ENCODE results near the gene IGSF8. TPM values are rescaled to one million over a fixed set of nuclear protein-coding genes. Genes with fewer than 3 reads are reported as not detected.

IGSF8 gene
- total and polyA plus RNA-seq, 2 donors (not counting 3 experiments of a cell fraction or from before 2014, with no cell fraction given) = 9.5 to 17.5 TPM

DNA sequence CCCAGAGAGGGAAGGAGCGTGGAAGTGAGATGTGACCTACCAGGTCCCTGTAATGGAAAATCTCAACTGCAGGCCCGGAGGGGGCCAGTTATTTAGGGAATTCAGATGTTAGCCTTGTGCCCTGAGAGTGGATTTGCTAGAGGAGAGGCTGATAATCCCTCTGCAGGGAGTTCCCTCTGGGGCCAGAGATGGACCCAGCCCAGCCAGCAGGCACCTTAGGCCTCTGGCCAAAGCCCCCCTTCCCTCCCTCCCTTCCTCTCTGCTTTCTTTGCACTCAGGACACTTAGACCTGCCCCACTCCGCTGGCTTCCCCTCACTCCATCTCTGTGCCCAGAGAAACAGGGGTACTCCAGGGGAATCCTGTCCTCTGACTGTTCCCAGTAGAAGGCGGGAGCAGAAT lies 15.7 kb upstream of the IGSF8 start:
- Histone ChIP-seq H3K9ac (replicated peaks; ENCODE audit: extremely low read depth, insufficient read depth, low read length) (no peak overlapping the region), H3K9me3 (replicated peaks; ENCODE audit: control insufficient read depth, insufficient read depth, low read length) (no peaks in the 10 kb centered on the region), H3K27me3 (ENCODE audit: control insufficient read depth in 2 of 2, insufficient read depth in 2 of 2, low read length in 2 of 2) (peaks cover 18 to 24% of the 10 kb centered on the region in 2 experiments), H2AFZ (ENCODE audit: low read depth, low read length) (no peak overlapping the region), H3K4me3 (replicated peaks in 1 of 3; ENCODE audit: insufficient read depth in 1 of 3, low read depth in 1 of 3, low read length in 3 of 3) (no peak overlapping the region), H3K9me1 (replicated peaks; ENCODE audit: control insufficient read depth, extremely low read depth, insufficient read depth, low read length) (no peaks in the 10 kb centered on the region), H3K27ac (ENCODE audit: insufficient read depth, low read depth, low read length) (no peak overlapping the region), H3K4me1 (ENCODE audit: control insufficient read depth, extremely low read depth, insufficient read depth, low read length) (no peaks in the 10 kb centered on the region), H3K36me3 (ENCODE audit: control insufficient read depth in 2 of 2, extremely low read depth in 1 of 2, insufficient read depth in 2 of 2, low read length in 2 of 2) (no peaks in the 10 kb centered on the region), H4K20me1 (replicated peaks; ENCODE audit: control insufficient read depth, extremely low read depth, insufficient read depth, low read length) (no peaks in the 10 kb centered on the region), H3K79me2 (ENCODE audit: control insufficient read depth, insufficient read depth, low read length) (no peaks in the 10 kb centered on the region), H3K4me2 (ENCODE audit: insufficient read depth, low read length) (no peak overlapping the region)
- intact Hi-C loops (cut with micrococcal nuclease) (no loop called here), dilution Hi-C loops (cut with MboI; ENCODE audit: extremely low pct_ligation_motif_present, low sequenced_read_pairs) (no loop called here)
- BruUV-seq (replicated peaks) = no TSS peak
- no peak for TF ChIP-seq JUN (IDR thresholded peaks at IDR 0.05; ENCODE audit: borderline replicate concordance, insufficient read depth, insufficient read length, low read depth)
- FAIRE-seq (no peak), DNase-seq (ENCODE audit: low read depth, low spot score) (no peak)
- ChIA-PET POLR2A (no interaction called here), CTCF (interaction anchor here (0.9 kb wide), 1 partner anchor 79 kb away, joined by 3 read pairs; no protein-coding TSS in a partner anchor)

DNA sequence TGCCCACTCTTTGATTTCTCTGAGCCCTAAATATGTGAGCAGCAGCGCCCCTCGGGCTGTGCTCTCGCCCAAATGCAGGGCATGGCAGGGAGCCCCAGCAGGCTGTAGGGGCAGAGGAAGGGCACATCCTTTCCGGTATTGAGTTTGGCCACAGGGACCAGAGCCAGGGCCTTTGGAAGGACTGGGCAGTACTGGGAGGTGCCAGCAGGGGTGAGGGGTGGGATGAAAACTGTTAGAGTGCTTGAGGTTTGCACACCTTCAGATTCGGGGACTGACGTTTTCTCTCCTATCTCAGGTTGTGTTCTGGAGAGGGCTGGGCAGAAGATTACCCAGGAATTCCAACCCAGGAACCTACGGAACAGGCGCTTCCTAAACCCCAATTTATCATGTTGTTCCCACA lies 15.0 kb upstream of the IGSF8 start:
- H3K4me1 ChIP-seq (ENCODE audit: control insufficient read depth, extremely low read depth, insufficient read depth, low read length) = no peaks in the 10 kb centered on the region
- H3K4me2 ChIP-seq (ENCODE audit: insufficient read depth, low read length) = no peak overlapping the region
- FAIRE-seq (no peak), DNase-seq (ENCODE audit: low read depth, low spot score) (no peak)
- no peaks in the 10 kb centered on the region for H4K20me1 ChIP-seq (replicated peaks; ENCODE audit: control insufficient read depth, extremely low read depth, insufficient read depth, low read length)
- H2AFZ ChIP-seq (ENCODE audit: low read depth, low read length) = no peak overlapping the region
- H3K79me2 ChIP-seq (ENCODE audit: control insufficient read depth, insufficient read depth, low read length) = no peaks in the 10 kb centered on the region
- dilution Hi-C loops (cut with MboI; ENCODE audit: extremely low pct_ligation_motif_present, low sequenced_read_pairs) = no loop called here
- H3K9me1 ChIP-seq (replicated peaks; ENCODE audit: control insufficient read depth, extremely low read depth, insufficient read depth, low read length) = no peaks in the 10 kb centered on the region
- ChIA-PET POLR2A (no interaction called here), CTCF (no interaction called here)
- no TSS peak for BruUV-seq (replicated peaks)
- no peak for TF ChIP-seq JUN (IDR thresholded peaks at IDR 0.05; ENCODE audit: borderline replicate concordance, insufficient read depth, insufficient read length, low read depth)
- TF ChIP-seq EZH2 (IDR thresholded peaks at IDR 0.05; ENCODE audit: borderline replicate concordance, low read depth, low read length, severe bottlenecking) = no peak
- TF ChIP-seq MYC (IDR thresholded peaks at IDR 0.05; ENCODE audit: low read depth, low read length) = no peak
- no peak for TF ChIP-seq FOS (IDR thresholded peaks at IDR 0.05; ENCODE audit: borderline replicate concordance, insufficient read depth, low read length)
- TF ChIP-seq POLR2A (IDR thresholded peaks at IDR 0.05; ENCODE audit: low read depth, low read length) = no peak
- TF ChIP-seq, protein P1, sequence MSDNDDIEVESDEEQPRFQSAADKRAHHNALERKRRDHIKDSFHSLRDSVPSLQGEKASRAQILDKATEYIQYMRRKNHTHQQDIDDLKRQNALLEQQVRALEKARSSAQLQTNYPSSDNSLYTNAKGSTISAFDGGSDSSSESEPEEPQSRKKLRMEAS (IDR thresholded peaks at IDR 0.05; ENCODE audit: insufficient read depth, insufficient read length) = no peak
- no peak for TF ChIP-seq POLR2AphosphoS5 (IDR thresholded peaks at IDR 0.05; ENCODE audit: insufficient read depth, low read depth, low read length)
- TF ChIP-seq GATA2 (IDR thresholded peaks at IDR 0.05; ENCODE audit: insufficient read depth, insufficient read length, low read depth, low read length) = no peak
- TF ChIP-seq CTCF (IDR thresholded peaks at IDR 0.05; ENCODE audit: extremely low read depth in 1 of 2, insufficient read depth in 1 of 2, low read depth in 1 of 2, low read length in 2 of 2) = no peak
- H3K27ac ChIP-seq (ENCODE audit: insufficient read depth, low read depth, low read length) = no peak overlapping the region
- no peaks in the 10 kb centered on the region for H3K36me3 ChIP-seq (ENCODE audit: control insufficient read depth in 2 of 2, extremely low read depth in 1 of 2, insufficient read depth in 2 of 2, low read length in 2 of 2)
- H3K9ac ChIP-seq (replicated peaks; ENCODE audit: extremely low read depth, insufficient read depth, low read length) = no peak overlapping the region
- intact Hi-C loops (cut with micrococcal nuclease) = no loop called here
- H3K27me3 ChIP-seq (ENCODE audit: control insufficient read depth in 2 of 2, insufficient read depth in 2 of 2, low read length in 2 of 2) = peaks cover 18 to 24% of the 10 kb centered on the region in 2 experiments
- H3K4me3 ChIP-seq (replicated peaks in 1 of 3; ENCODE audit: insufficient read depth in 1 of 3, low read depth in 1 of 3, low read length in 3 of 3) = no peak overlapping the region
- no peaks in the 10 kb centered on the region for H3K9me3 ChIP-seq (replicated peaks; ENCODE audit: control insufficient read depth, insufficient read depth, low read length)
